Measurements from ENCODE around the gene ERC2.

The ERC2 gene

GRCh38 chr3:56233742-56234141 lies 234.5 kb downstream of the ERC2 start:
- DNase-seq = no peak

GRCh38 chr3:56229311-56229710 lies 239.0 kb downstream of the ERC2 start:
- no peak for DNase-seq

GRCh38 chr3:56222866-56223265 lies 245.4 kb downstream of the ERC2 start:
- no peak for DNase-seq

- no peak for DNase-seq
These were observed 248.1 kb downstream of the ERC2 start for GRCh38 chr3:56219894-56220805.

GRCh38 chr3:56209982-56210751 lies 258.1 kb downstream of the ERC2 start:
- DNase-seq = no peak

GRCh38 chr3:56207922-56208321 lies 260.3 kb downstream of the ERC2 start:
- DNase-seq = no peak

GRCh38 chr3:56205406-56205805 lies 262.9 kb downstream of the ERC2 start:
- no peak for DNase-seq

- no peak for DNase-seq
These were observed 265.3 kb downstream of the ERC2 start for GRCh38 chr3:56202997-56203396.

GRCh38 chr3:56201407-56201806 lies 266.9 kb downstream of the ERC2 start:
- no peak for DNase-seq

- DNase-seq = no peak
These were observed 268.0 kb downstream of the ERC2 start for GRCh38 chr3:56200251-56200650.

- DNase-seq = no peak
These were observed 270.3 kb downstream of the ERC2 start for GRCh38 chr3:56197991-56198390.

- DNase-seq = no peak
These were observed 270.9 kb downstream of the ERC2 start for GRCh38 chr3:56197259-56197965.

GRCh38 chr3:56196700-56197099 lies 271.6 kb downstream of the ERC2 start:
- DNase-seq = no peak

GRCh38 chr3:56193519-56193918 lies 274.7 kb downstream of the ERC2 start:
- no peak for DNase-seq

- DNase-seq = no peak
These were observed 276.3 kb downstream of the ERC2 start for GRCh38 chr3:56192001-56192400.

- DNase-seq = no peak
These were observed 277.4 kb downstream of the ERC2 start for GRCh38 chr3:56190771-56191305.

- no peak for DNase-seq
These were observed 278.1 kb downstream of the ERC2 start for GRCh38 chr3:56190130-56190529.

- no peak for DNase-seq
These were observed 278.7 kb downstream of the ERC2 start for GRCh38 chr3:56189536-56189935.

GRCh38 chr3:56188201-56188600 lies 280.1 kb downstream of the ERC2 start:
- DNase-seq = no peak

GRCh38 chr3:56187051-56187450 lies 281.2 kb downstream of the ERC2 start:
- no peak for DNase-seq

- DNase-seq = no peak
These were observed 282.4 kb downstream of the ERC2 start for GRCh38 chr3:56185827-56186226.

- no peak for DNase-seq
These were observed 284.7 kb downstream of the ERC2 start for GRCh38 chr3:56183529-56183928.

GRCh38 chr3:56180433-56180832 lies 287.8 kb downstream of the ERC2 start:
- no peak for DNase-seq
